Memory B cell (primary cell): ENCODE data around the gene JAKMIP3.

ENCODE experiments used
- ATAC-seq: fragments of 150-1000 bp; cut with Tn5 transposase; 2 replicates; pipeline ENCODE4 v1.10.0; 2021; ENCODE audit warnings: low read depth, mild to moderate bottlenecking, moderate library complexity
- DNase-seq, 2 donors: peaks; one replicate each; pipeline ENCODE4 v3.0.0; 2022; ENCODE audit warnings: low spot score in 2 of 2
- H3K27ac Mint-ChIP-seq: one replicate; pipeline ENCODE4 v1.8.0; 2022; ENCODE audit warnings: mild to moderate bottlenecking, moderate library complexity, mixed read lengths
- H3K27me3 Mint-ChIP-seq: one replicate; pipeline ENCODE4 v1.8.0; 2022; ENCODE audit warnings: mixed read lengths
- H3K36me3 Mint-ChIP-seq: one replicate; pipeline ENCODE4 v1.8.0; 2022; ENCODE audit warnings: mild to moderate bottlenecking, mixed read lengths
- H3K4me1 Mint-ChIP-seq: one replicate; pipeline ENCODE4 v1.8.0; 2022; ENCODE audit warnings: mixed read lengths
- H3K4me3 Mint-ChIP-seq: one replicate; pipeline ENCODE4 v1.8.0; 2022; ENCODE audit warnings: mild to moderate bottlenecking, moderate library complexity, mixed read lengths
- H3K9me3 Mint-ChIP-seq: one replicate; pipeline ENCODE4 v1.8.0; 2022; ENCODE audit warnings: mixed read lengths

JAKMIP3 gene

GRCh38 chr10:132103116-132103910 is 37.6 kb downstream of the JAKMIP3 start:
- DNase-seq (no peak), ATAC-seq (no peak)
- no peaks in the 10 kb centered on the region for H3K9me3 Mint-ChIP-seq
- H3K27ac Mint-ChIP-seq = no peak overlapping the region
- H3K4me1 Mint-ChIP-seq = no peaks in the 10 kb centered on the region
- H3K4me3 Mint-ChIP-seq = no peak overlapping the region
- H3K36me3 Mint-ChIP-seq = no peaks in the 10 kb centered on the region
- peaks cover 4% of the 10 kb centered on the region for H3K27me3 Mint-ChIP-seq

GRCh38 chr10:132104062-132104461 is 38.3 kb downstream of the JAKMIP3 start:
- H3K27ac Mint-ChIP-seq = no peak overlapping the region
- no peaks in the 10 kb centered on the region for H3K36me3 Mint-ChIP-seq
- DNase-seq = no peak
- peaks cover 4% of the 10 kb centered on the region for H3K27me3 Mint-ChIP-seq
- no peak overlapping the region for H3K4me3 Mint-ChIP-seq
- H3K4me1 Mint-ChIP-seq = no peaks in the 10 kb centered on the region
- no peaks in the 10 kb centered on the region for H3K9me3 Mint-ChIP-seq
- ATAC-seq = no peak

DNA sequence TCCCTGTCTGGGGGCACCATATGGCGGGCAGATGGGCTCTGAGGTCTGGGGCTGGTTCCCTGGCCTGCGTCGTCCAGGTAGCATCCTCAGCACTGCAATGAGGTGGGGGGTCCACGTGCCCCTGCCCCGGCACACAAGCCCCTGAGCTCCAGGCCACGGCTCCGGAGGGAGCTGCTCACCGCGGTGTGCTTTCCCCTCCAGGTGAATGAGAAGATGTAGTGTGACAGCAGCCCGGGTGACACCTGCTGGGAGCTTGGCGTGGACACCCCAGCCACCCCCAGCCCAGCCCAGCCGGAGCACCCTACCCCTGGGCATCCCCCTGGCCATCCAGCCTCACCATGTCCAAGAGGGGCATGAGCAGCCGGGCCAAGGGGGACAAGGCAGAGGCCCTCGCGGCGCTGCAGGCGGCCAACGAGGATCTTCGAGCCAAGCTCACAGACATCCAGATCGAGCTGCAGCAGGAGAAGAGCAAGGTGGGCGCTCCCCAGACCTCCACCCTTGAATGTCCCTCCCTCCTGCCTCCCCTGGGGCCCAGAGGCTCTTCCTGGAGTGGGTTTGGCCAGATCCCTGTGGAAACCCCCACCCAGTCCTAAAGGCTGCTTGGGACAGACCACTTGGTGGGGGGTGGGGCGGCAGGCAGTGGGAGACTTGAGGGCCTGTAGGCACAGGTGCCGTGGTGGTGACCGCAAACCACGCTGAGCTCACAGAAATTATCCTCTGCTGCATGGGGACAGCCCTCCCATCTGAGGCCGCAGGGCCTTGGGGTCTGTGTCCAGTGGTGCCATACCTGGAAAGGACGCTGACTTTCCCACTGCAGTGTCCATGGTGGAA is 38.9 kb downstream of the JAKMIP3 start:
- H3K36me3 Mint-ChIP-seq = no peaks in the 10 kb centered on the region
- no peak overlapping the region for H3K4me3 Mint-ChIP-seq
- H3K27ac Mint-ChIP-seq = no peak overlapping the region
- peaks cover 4% of the 10 kb centered on the region for H3K27me3 Mint-ChIP-seq
- no peaks in the 10 kb centered on the region for H3K9me3 Mint-ChIP-seq
- DNase-seq (no peak), ATAC-seq (no peak)
- no peaks in the 10 kb centered on the region for H3K4me1 Mint-ChIP-seq

DNA sequence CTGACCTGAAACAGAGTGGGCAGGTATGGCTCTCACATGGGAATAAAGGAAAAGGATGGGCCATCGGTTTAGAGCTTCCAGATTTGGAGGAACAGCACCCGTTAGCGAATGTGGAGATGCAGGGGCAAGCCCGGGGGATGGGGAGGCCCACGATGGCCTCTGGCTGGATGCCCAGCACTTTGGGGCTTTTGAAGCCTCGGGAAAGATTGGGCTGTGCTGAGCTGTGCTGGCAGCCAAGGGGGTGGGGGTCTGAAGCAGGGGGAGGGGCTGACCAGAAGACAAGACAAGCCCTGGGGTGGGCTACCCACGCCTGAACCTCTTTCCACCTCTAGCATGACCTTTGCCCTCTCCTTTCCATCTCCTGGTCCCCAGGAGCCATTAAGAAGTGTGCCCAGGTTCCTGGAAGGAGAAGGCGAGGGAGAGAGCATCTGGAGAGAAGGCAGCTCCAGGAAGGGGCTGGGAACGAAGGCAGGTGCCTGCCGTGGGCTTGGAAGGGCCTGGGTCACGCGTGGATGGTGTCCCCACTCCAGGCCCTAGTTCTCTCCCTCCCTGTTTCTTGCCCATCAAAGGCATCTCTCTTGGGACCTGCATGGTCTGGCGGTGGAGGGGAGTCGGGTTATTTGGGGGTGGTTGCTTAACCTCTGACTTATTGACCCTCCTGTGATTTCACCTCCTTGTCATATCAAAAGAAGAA is 39.7 kb downstream of the JAKMIP3 start:
- no peak for DNase-seq

DNA sequence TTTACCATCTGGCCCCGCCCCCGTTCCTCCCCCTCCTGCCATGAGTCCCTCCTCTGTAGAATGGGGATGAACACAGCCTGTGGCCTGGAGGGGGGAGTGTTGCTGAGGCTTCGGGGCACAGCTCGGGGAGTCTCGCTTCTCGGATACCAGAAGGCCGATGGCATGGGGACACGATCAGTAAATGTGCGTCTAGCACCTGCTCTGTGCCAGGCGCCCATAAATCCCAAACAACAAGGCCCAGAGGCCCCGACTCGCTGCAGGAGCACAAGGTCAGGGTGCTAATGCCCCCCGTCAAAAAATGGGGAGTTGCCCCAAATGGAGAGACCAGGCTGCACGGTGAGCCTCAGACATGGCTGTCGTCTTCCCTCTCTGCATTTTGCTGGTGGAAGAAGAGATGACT is 40.7 kb downstream of the JAKMIP3 start:
- Mint-ChIP-seq H3K4me3 (no peak overlapping the region), H3K27me3 (peaks cover 4% of the 10 kb centered on the region), H3K36me3 (no peaks in the 10 kb centered on the region), H3K4me1 (no peaks in the 10 kb centered on the region), H3K27ac (no peak overlapping the region), H3K9me3 (no peaks in the 10 kb centered on the region)
- ATAC-seq = no peak
- no peak for DNase-seq

More for the DNA sequence above, 39.7 kb downstream of the JAKMIP3 start:
- H3K4me1 Mint-ChIP-seq = no peaks in the 10 kb centered on the region
- H3K4me3 Mint-ChIP-seq = no peak overlapping the region
- H3K9me3 Mint-ChIP-seq = no peaks in the 10 kb centered on the region
- peaks cover 4% of the 10 kb centered on the region for H3K27me3 Mint-ChIP-seq
- H3K27ac Mint-ChIP-seq = no peak overlapping the region
- no peaks in the 10 kb centered on the region for H3K36me3 Mint-ChIP-seq
- ATAC-seq = no peak

- ATAC-seq = no peak
- no peak overlapping the region for H3K4me3 Mint-ChIP-seq
- DNase-seq = no peak
- no peaks in the 10 kb centered on the region for H3K4me1 Mint-ChIP-seq
- no peak overlapping the region for H3K27ac Mint-ChIP-seq
- H3K36me3 Mint-ChIP-seq = no peaks in the 10 kb centered on the region
- H3K9me3 Mint-ChIP-seq = no peaks in the 10 kb centered on the region
- H3K27me3 Mint-ChIP-seq = peaks cover 6% of the 10 kb centered on the region
These were observed 41.6 kb downstream of the JAKMIP3 start for GRCh38 chr10:132107186-132107948.

DNA sequence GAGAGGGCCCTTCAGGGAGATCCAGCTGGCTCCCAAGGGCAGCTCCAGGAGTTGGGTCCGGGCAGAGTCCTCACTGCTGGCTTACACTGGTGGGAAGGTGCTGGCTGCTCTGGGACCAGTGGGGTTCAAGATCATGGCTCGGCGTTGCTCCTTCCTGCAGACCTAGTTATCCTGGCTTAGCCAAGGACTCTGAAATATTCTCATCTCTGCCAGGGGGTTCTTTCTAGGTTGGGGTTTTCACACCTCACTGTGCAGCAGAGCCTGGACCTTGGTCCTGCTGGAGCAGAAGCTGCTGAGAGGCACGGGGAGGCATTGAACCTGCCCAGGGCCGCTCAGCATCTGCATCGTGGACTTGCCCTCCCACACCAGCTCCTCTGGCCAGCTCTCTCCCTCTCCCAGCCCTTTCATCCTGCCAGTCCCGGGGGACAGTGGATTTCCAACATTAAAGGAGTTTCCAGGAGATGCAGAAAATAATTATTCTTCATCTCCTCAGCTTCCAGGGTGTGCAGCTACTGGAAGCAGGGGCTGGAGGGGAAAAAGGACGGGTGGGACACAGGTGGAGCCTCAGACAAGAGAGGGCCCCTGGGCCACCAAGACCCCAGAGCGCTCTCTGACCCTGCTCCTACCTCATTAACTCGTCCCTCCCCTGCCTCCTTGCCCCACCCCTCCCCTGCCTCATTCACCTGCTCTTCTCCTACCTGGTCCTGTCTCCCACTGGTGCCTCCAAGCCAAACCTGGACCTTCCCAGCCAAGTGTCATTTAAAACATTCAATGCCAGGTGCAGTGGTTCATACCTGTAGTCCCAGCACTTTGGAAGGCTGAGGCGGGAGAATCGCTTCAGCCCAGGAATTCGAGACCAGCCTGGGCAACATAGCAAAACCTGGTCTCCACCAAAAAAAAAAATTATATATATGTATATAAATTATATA is 42.5 kb downstream of the JAKMIP3 start:
- Mint-ChIP-seq H3K36me3 (no peaks in the 10 kb centered on the region), H3K9me3 (no peaks in the 10 kb centered on the region), H3K4me1 (no peaks in the 10 kb centered on the region), H3K27me3 (peaks cover 4% of the 10 kb centered on the region), H3K27ac (no peak overlapping the region), H3K4me3 (no peak overlapping the region)
- DNase-seq (no peak), ATAC-seq (no peak)

GRCh38 chr10:132109341-132110110 is 43.8 kb downstream of the JAKMIP3 start:
- Mint-ChIP-seq H3K36me3 (no peaks in the 10 kb centered on the region), H3K9me3 (no peaks in the 10 kb centered on the region), H3K4me1 (no peaks in the 10 kb centered on the region), H3K4me3 (no peak overlapping the region), H3K27ac (no peak overlapping the region), H3K27me3 (peaks cover 4% of the 10 kb centered on the region)
- ATAC-seq = no peak
- no peak for DNase-seq

DNA sequence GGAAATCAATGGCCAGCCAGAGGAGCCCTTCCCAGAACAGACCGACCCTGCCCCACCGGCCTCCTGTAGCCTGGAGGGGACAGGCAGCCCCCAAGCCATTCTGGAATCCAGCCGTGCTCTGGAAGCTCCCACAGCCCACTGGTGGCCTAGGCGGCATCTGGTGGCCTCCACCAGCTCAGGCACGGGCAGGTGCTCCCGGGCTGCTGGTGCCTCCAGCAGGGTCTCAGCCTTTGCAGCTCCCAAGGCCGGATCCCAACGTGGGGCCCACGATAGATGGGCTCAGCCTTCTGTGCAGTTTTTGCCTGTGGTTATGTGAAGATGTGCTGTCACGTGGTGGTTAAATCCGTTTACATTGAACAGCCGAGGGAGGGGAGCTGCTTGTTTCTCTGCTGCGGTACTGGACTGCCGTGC is 44.4 kb downstream of the JAKMIP3 start:
- ATAC-seq = no peak
- H3K36me3 Mint-ChIP-seq = no peaks in the 10 kb centered on the region
- no peaks in the 10 kb centered on the region for H3K4me1 Mint-ChIP-seq
- DNase-seq = no peak
- H3K27ac Mint-ChIP-seq = no peak overlapping the region
- H3K9me3 Mint-ChIP-seq = no peaks in the 10 kb centered on the region
- H3K27me3 Mint-ChIP-seq = peaks cover 3% of the 10 kb centered on the region
- H3K4me3 Mint-ChIP-seq = no peak overlapping the region

GRCh38 chr10:132110713-132111112 is 45.0 kb downstream of the JAKMIP3 start:
- Mint-ChIP-seq H3K36me3 (no peaks in the 10 kb centered on the region), H3K9me3 (no peaks in the 10 kb centered on the region), H3K4me3 (no peak overlapping the region), H3K27me3 (peaks cover 2% of the 10 kb centered on the region), H3K4me1 (no peaks in the 10 kb centered on the region), H3K27ac (no peak overlapping the region)
- DNase-seq = no peak
- no peak for ATAC-seq

DNA sequence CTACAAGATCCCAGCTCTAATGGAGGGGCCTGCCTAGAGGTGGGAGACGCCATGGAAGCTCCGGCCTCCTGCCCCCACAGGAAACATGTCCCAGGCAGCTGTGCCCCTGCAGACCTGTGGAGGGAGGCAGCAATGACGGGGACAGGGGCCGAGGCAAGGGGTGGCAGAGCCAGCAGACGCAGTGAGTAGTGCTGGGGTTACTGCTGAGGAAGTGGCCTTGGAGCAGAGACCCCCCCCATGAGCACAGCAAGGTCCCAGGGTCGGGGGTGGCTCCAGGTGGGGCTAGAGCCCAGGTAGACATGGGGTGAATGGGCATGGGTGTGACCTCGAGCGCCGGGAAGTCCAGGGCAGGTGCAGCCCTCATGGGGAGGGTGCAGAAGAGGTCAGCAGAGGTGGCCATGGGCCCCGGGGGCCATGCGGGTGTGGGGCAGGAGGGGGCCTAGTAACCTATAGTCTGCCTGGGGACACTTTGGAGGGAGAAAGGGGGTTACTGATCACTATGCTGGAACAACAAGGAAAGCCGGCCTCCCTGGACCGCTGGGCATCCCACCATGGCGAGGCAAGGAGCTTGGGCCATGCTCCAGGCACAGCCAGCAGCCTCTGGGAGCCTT is 45.5 kb downstream of the JAKMIP3 start:
- H3K4me3 Mint-ChIP-seq = no peak overlapping the region
- H3K36me3 Mint-ChIP-seq = no peaks in the 10 kb centered on the region
- H3K27me3 Mint-ChIP-seq = peaks cover 2% of the 10 kb centered on the region
- DNase-seq (no peak), ATAC-seq (no peak)
- H3K27ac Mint-ChIP-seq = no peak overlapping the region
- H3K4me1 Mint-ChIP-seq = no peaks in the 10 kb centered on the region
- H3K9me3 Mint-ChIP-seq = no peaks in the 10 kb centered on the region

GRCh38 chr10:132111871-132112341 is 46.2 kb downstream of the JAKMIP3 start:
- ATAC-seq = no peak
- H3K27me3 Mint-ChIP-seq = peaks cover 2% of the 10 kb centered on the region

More at GRCh38 chr10:132111871-132112341, 46.2 kb downstream of the JAKMIP3 start:
- H3K9me3 Mint-ChIP-seq = no peaks in the 10 kb centered on the region
- H3K4me1 Mint-ChIP-seq = no peaks in the 10 kb centered on the region
- no peak overlapping the region for H3K4me3 Mint-ChIP-seq
- no peaks in the 10 kb centered on the region for H3K36me3 Mint-ChIP-seq
- H3K27ac Mint-ChIP-seq = no peak overlapping the region
- DNase-seq = no peak
